ENCODE results near the gene FAM163B. TPM values are rescaled to one million over a fixed set of nuclear protein-coding genes. Genes with fewer than 3 reads are reported as not detected.

The FAM163B gene
- total and polyA plus RNA-seq, 2 donors (not counting 3 experiments of a cell fraction or from before 2014, with no cell fraction given): not detected

- BruUV-seq (replicated peaks): no TSS peak
- no peak for DNase-seq (ENCODE audit: low read depth, low spot score)
- H3K9me3 ChIP-seq (replicated peaks; ENCODE audit: control insufficient read depth, insufficient read depth, low read length): no peaks in the 10 kb centered on the region
- H3K4me1 ChIP-seq (ENCODE audit: control insufficient read depth, extremely low read depth, insufficient read depth, low read length): no peaks in the 10 kb centered on the region
- no peaks in the 10 kb centered on the region for H3K79me2 ChIP-seq (ENCODE audit: control insufficient read depth, insufficient read depth, low read length)
- no peak overlapping the region for H3K9ac ChIP-seq (replicated peaks; ENCODE audit: extremely low read depth, insufficient read depth, low read length)
- no peak overlapping the region for H2AFZ ChIP-seq (ENCODE audit: low read depth, low read length)
- ChIA-PET CTCF (no interaction called here), POLR2A (no interaction called here)
- H4K20me1 ChIP-seq (replicated peaks; ENCODE audit: control insufficient read depth, extremely low read depth, insufficient read depth, low read length): no peaks in the 10 kb centered on the region
- H3K27me3 ChIP-seq (ENCODE audit: control insufficient read depth in 2 of 2, insufficient read depth in 2 of 2, low read length in 2 of 2): no peaks in the 10 kb centered on the region
- H3K36me3 ChIP-seq (ENCODE audit: control insufficient read depth in 2 of 2, extremely low read depth in 1 of 2, insufficient read depth in 2 of 2, low read length in 2 of 2): no peaks in the 10 kb centered on the region
- intact Hi-C loops (cut with micrococcal nuclease) (no loop called here), dilution Hi-C loops (cut with MboI; ENCODE audit: extremely low pct_ligation_motif_present, low sequenced_read_pairs) (no loop called here)
- TF ChIP-seq MAX (IDR thresholded peaks at IDR 0.05; ENCODE audit: insufficient read depth, insufficient read length): no peak
- TF ChIP-seq POLR2AphosphoS5 (IDR thresholded peaks at IDR 0.05; ENCODE audit: insufficient read depth, low read depth, low read length): no peak
- FAIRE-seq: no peak
- no peak overlapping the region for H3K27ac ChIP-seq (ENCODE audit: insufficient read depth, low read depth, low read length)
- H3K4me2 ChIP-seq (ENCODE audit: insufficient read depth, low read length): no peak overlapping the region
- no peak overlapping the region for H3K4me3 ChIP-seq (replicated peaks in 1 of 3; ENCODE audit: insufficient read depth in 1 of 3, low read depth in 1 of 3, low read length in 3 of 3)
- no peaks in the 10 kb centered on the region for H3K9me1 ChIP-seq (replicated peaks; ENCODE audit: control insufficient read depth, extremely low read depth, insufficient read depth, low read length)
Observed at GRCh38 chr9:133631111-133631510, 21.9 kb upstream of the FAM163B start.

GRCh38 chr9:133629221-133630110 is 20.3 kb upstream of the FAM163B start:
- Histone ChIP-seq H3K9ac (replicated peaks; ENCODE audit: extremely low read depth, insufficient read depth, low read length) (no peak overlapping the region), H4K20me1 (replicated peaks; ENCODE audit: control insufficient read depth, extremely low read depth, insufficient read depth, low read length) (no peaks in the 10 kb centered on the region), H3K79me2 (ENCODE audit: control insufficient read depth, insufficient read depth, low read length) (no peaks in the 10 kb centered on the region), H2AFZ (ENCODE audit: low read depth, low read length) (no peak overlapping the region), H3K4me3 (replicated peaks in 1 of 3; ENCODE audit: insufficient read depth in 1 of 3, low read depth in 1 of 3, low read length in 3 of 3) (no peak overlapping the region), H3K27me3 (ENCODE audit: control insufficient read depth in 2 of 2, insufficient read depth in 2 of 2, low read length in 2 of 2) (no peaks in the 10 kb centered on the region), H3K4me1 (ENCODE audit: control insufficient read depth, extremely low read depth, insufficient read depth, low read length) (no peaks in the 10 kb centered on the region), H3K4me2 (ENCODE audit: insufficient read depth, low read length) (no peak overlapping the region), H3K36me3 (ENCODE audit: control insufficient read depth in 2 of 2, extremely low read depth in 1 of 2, insufficient read depth in 2 of 2, low read length in 2 of 2) (no peaks in the 10 kb centered on the region), H3K27ac (ENCODE audit: insufficient read depth, low read depth, low read length) (no peak overlapping the region), H3K9me3 (replicated peaks; ENCODE audit: control insufficient read depth, insufficient read depth, low read length) (no peaks in the 10 kb centered on the region), H3K9me1 (replicated peaks; ENCODE audit: control insufficient read depth, extremely low read depth, insufficient read depth, low read length) (no peaks in the 10 kb centered on the region)
- FAIRE-seq (no peak), DNase-seq (ENCODE audit: low read depth, low spot score) (no peak)
- POLR2A ChIA-PET: no interaction called here
- dilution Hi-C loops (cut with MboI; ENCODE audit: extremely low pct_ligation_motif_present, low sequenced_read_pairs) (no loop called here), intact Hi-C loops (cut with micrococcal nuclease) (no loop called here)
- CTCF ChIA-PET: no interaction called here
- BruUV-seq (replicated peaks): no TSS peak
- no peak for TF ChIP-seq POLR2A (IDR thresholded peaks at IDR 0.05; ENCODE audit: low read depth, low read length)

Measured in endothelial cell of umbilical vein (primary cell).